RWPE2 (cell line): Measurements from ENCODE around the gene NUDCD3.

Experiments
- ATAC-seq: fragments of 200-7000 bp; cut with Tn5 transposase; 3 replicates; pipeline ENCODE4 v1.9.1; 2021; ENCODE audit warnings: low read depth
- DNase-seq: peaks from one replicate; pipeline ENCODE4 v3.0.0-alpha.2; 2020; ENCODE audit warnings: low spot score
- H3K27ac ChIP-seq: fragments of 450-650 bp; 2 replicates; pipeline ENCODE4 v1.5.1; 2017; ENCODE audit warnings: mild to moderate bottlenecking; ENCODE audit not compliant: poor library complexity, severe bottlenecking
- H3K27me3 ChIP-seq: fragments of 250-450 bp; sonication (Bioruptor Pico); 2 replicates; pipeline ENCODE4 v1.5.1; 2021; ENCODE audit warnings: mild to moderate bottlenecking, moderate library complexity; ENCODE audit not compliant: insufficient read depth, poor library complexity, severe bottlenecking
- H3K36me3 ChIP-seq: fragments of 250-450 bp; sonication (Bioruptor Pico); 2 replicates; pipeline ENCODE4 v1.5.1; 2020; ENCODE audit warnings: low read depth, mild to moderate bottlenecking, moderate library complexity
- H3K4me1 ChIP-seq: fragments of 250-450 bp; sonication (Bioruptor Pico); 2 replicates; pipeline ENCODE4 v1.5.1; 2021; ENCODE audit warnings: mild to moderate bottlenecking, moderate library complexity; ENCODE audit not compliant: insufficient read depth, poor library complexity, severe bottlenecking
- H3K4me3 ChIP-seq: fragments of 250-450 bp; sonication (Bioruptor Pico); 2 replicates; pipeline ENCODE4 v1.5.1; 2021; ENCODE audit warnings: mild to moderate bottlenecking, moderate library complexity; ENCODE audit not compliant: severe bottlenecking
- H3K9me3 ChIP-seq: fragments of 250-450 bp; sonication (Bioruptor Pico); 2 replicates; pipeline ENCODE4 v1.5.1; 2021; ENCODE audit warnings: mild to moderate bottlenecking, moderate library complexity; ENCODE audit not compliant: severe bottlenecking
- CTCF ChIP-seq: fragments of 450-650 bp; IDR thresholded peaks from one replicate; pipeline ENCODE4 v1.5.1; 2017; ENCODE audit warnings: mild to moderate bottlenecking, moderate library complexity; ENCODE audit not compliant: poor library complexity, severe bottlenecking

The NUDCD3 gene

GRCh38 chr7:44376429-44377133, 113.9 kb downstream of the NUDCD3 start:
- H3K4me3 ChIP-seq = no peak overlapping the region
- no peaks in the 10 kb centered on the region for H3K36me3 ChIP-seq
- ATAC-seq (no peak), DNase-seq (no peak)
- H3K27ac ChIP-seq = peak overlapping the region; percentile 98
- H3K27me3 ChIP-seq = no peaks in the 10 kb centered on the region
- no peak for TF ChIP-seq CTCF
- H3K9me3 ChIP-seq = no peaks in the 10 kb centered on the region
- H3K4me1 ChIP-seq = peaks cover 44% of the 10 kb centered on the region

- TF ChIP-seq CTCF = no peak
- H3K9me3 ChIP-seq = no peaks in the 10 kb centered on the region
- H3K27ac ChIP-seq = no peak overlapping the region
- H3K36me3 ChIP-seq = no peaks in the 10 kb centered on the region
- DNase-seq = peak; percentile 49
- no peaks in the 10 kb centered on the region for H3K27me3 ChIP-seq
- ATAC-seq = no peak
- H3K4me1 ChIP-seq = peaks cover 44% of the 10 kb centered on the region
- H3K4me3 ChIP-seq = no peak overlapping the region
Observed at GRCh38 chr7:44375926-44376342, 114.5 kb downstream of the NUDCD3 start.

GRCh38 chr7:44375236-44375699, 115.2 kb downstream of the NUDCD3 start:
- Histone ChIP-seq H3K4me3 (no peak overlapping the region), H3K9me3 (no peaks in the 10 kb centered on the region), H3K27me3 (no peaks in the 10 kb centered on the region), H3K36me3 (no peaks in the 10 kb centered on the region), H3K27ac (no peak overlapping the region), H3K4me1 (peaks cover 38% of the 10 kb centered on the region)
- peak; percentile 46 for DNase-seq
- ATAC-seq = no peak
- TF ChIP-seq CTCF = no peak

- H3K4me3 ChIP-seq = no peak overlapping the region
- no peak for TF ChIP-seq CTCF
- ATAC-seq (no peak), DNase-seq (no peak)
- H3K36me3 ChIP-seq = no peaks in the 10 kb centered on the region
- peaks cover 29% of the 10 kb centered on the region for H3K4me1 ChIP-seq
- peak overlapping the region; percentile 51 for H3K27ac ChIP-seq
- H3K27me3 ChIP-seq = no peaks in the 10 kb centered on the region
- no peaks in the 10 kb centered on the region for H3K9me3 ChIP-seq
Observed at GRCh38 chr7:44374007-44374763, 116.3 kb downstream of the NUDCD3 start.

GRCh38 chr7:44373418-44373740, 117.1 kb downstream of the NUDCD3 start:
- ATAC-seq (no peak; the same call in 2 of the 3 replicates), DNase-seq (no peak)
- Histone ChIP-seq H3K9me3 (no peaks in the 10 kb centered on the region), H3K36me3 (no peaks in the 10 kb centered on the region), H3K4me3 (no peak overlapping the region), H3K27me3 (no peaks in the 10 kb centered on the region), H3K4me1 (peaks cover 29% of the 10 kb centered on the region), H3K27ac (peak overlapping the region; percentile 51)
- no peak for TF ChIP-seq CTCF
